A673 (cell line): ENCODE results near the gene CACNA1G.

Experiments used
- EZH2 ChIP-seq: fragments of 200-600 bp; sonication (generic); IDR thresholded peaks from 2 replicates; pipeline ENCODE4 v1.6.1; 2017; ENCODE audit warnings: borderline replicate concordance, low read depth, mild to moderate bottlenecking, mixed read lengths, antibody characterized with exemption, low read length; ENCODE audit not compliant: poor library complexity, severe bottlenecking
- TF ChIP-seq, protein P1 (sequence below): fragments of 300-800, 200-600 bp; sonication (generic); conservative IDR thresholded peaks from 2 replicates; pipeline ENCODE4 v1.5.1; 2017; ENCODE audit warnings: low read depth, mild to moderate bottlenecking, antibody characterized with exemption, low read length, moderate library complexity, mixed read lengths

- TF ChIP-seq, protein P1, sequence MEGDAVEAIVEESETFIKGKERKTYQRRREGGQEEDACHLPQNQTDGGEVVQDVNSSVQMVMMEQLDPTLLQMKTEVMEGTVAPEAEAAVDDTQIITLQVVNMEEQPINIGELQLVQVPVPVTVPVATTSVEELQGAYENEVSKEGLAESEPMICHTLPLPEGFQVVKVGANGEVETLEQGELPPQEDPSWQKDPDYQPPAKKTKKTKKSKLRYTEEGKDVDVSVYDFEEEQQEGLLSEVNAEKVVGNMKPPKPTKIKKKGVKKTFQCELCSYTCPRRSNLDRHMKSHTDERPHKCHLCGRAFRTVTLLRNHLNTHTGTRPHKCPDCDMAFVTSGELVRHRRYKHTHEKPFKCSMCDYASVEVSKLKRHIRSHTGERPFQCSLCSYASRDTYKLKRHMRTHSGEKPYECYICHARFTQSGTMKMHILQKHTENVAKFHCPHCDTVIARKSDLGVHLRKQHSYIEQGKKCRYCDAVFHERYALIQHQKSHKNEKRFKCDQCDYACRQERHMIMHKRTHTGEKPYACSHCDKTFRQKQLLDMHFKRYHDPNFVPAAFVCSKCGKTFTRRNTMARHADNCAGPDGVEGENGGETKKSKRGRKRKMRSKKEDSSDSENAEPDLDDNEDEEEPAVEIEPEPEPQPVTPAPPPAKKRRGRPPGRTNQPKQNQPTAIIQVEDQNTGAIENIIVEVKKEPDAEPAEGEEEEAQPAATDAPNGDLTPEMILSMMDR: no peak
- no peak for TF ChIP-seq EZH2
Measured at GRCh38 chr17:50539762-50540559, 20.6 kb upstream of the CACNA1G start.
